GOT3 (cell line): Measurements from ENCODE around the gene PEX26.
"Not testable (repeated sequence)": the region's sequence is repeated elsewhere in the genome, so short reads cannot be mapped to it uniquely, and the experiment has no call there.

Source experiments
- DNase-seq: peaks from one replicate; lab custom pipeline; 2025; ENCODE audit warnings: mixed read lengths; lab: John Stamatoyannopoulos, UW

PEX26 gene

DNA sequence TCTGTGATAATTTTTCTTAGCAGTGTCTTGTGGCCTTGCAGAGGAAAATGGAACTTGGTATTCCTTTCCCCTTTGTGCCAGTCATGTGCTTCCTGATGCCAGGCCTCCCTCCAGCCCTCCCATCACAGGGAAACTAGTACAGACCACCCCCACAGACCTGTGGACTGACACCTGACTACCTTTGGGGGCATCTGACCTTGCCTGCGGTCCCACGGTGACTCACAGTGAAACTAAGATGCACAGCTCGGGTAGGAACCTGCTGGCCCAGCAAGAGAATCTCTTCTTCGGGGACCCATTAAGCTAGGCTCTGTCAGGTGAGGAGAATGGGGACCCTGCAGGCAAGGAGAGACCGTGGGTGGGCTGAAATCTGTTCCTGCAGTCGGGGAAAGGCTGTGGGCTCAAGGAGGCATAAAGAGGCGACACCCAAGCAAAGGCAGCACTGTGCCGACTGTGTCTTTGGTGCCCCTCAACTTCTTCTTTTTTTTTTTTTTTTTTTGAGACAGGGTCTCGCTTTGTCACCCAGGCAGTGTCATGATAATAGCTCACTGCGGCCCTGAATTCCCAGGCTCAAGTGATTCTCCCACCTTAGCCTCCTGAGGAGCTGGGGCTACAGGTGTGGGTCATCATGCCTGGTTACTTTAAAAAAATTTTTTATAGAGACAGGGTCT lies 20.8 kb upstream of the PEX26 start:
- DNase-seq: no peak

DNA sequence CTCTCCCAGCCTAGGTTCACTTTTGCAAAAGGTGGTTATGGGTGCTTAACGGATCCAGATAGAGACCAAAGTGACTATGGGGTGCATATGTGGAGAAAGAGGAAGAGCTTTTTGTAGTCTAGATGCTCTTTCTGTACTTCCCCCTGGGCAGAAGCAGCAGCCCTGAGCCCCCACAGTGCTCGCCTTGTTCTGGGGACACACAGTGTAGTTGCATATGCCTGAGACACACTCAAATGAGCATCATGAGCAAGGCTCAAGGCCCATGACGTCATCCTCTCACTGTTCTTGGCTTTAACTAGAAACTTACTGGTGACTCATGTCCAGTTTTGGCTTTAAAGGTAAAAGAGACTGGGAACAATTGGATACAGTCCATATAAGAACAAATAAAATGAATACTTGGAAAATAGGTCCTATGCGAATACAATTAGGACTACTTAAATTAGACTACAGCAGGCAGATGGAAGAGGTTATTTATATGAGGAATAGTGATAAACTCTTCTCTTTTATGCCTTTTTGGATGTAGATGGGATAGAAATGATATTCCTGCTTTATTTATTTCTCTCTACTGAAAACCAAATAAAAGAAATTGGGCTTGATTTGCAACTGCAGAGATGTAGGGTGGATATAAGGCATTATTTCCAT lies 20.1 kb upstream of the PEX26 start:
- DNase-seq: no peak

DNA sequence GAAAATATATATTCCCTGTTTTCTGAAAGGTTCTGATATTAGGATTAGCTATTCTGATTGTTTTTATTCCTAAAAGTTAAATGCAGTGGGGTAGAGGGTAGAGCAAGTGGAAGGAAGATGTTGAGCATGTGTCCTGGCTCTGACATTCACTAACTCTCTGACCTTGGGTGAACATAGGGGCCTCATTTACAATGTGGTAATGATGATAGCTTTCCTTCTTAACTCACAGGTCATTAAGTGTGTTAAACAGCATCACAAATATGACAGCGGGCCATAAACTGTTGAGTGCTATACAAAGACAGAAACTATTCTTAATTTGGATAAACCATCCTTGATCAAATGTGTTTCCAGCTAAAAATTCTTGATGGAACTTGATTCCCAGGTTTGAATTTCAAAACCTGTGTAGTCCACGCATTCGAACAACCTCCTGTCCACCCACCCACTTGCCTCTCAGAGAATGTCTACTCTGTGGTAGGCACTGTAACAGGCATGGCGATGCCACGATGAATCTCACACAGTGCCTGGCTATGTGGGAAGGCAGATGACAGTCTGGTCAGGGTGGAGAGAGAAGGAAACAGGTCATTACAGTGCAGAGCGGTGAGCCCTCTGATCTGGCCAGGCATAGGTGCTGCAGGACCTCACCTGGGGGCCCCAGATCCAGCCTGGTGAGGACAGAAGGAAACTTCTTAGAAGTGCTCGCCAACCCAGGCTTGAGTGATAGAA lies 19.3 kb upstream of the PEX26 start:
- no peak for DNase-seq

GRCh38 chr22:18059094-18059417 lies 18.7 kb upstream of the PEX26 start:
- no peak for DNase-seq

DNA sequence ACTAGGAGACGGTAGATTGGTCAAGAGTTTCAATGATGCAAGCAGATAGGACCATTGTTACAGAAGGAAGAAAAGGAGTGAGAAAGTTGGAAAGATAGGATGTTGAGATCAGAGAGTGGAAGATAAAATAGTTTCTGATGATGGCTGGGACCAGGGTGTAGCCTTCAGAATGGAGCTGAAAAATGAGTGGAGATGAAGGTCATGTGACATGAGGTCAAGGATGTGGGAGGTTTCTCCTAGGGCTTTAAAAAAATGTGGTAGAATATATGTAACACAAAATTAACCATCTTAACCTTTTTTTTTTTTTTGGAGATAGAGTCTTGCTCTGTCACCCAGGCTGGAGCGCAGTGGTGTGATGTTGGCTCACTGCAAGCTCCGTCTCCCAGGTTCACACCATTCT lies 18.3 kb upstream of the PEX26 start:
- DNase-seq: no peak

- DNase-seq: no peak
Observed at GRCh38 chr22:18059991-18060390, 17.8 kb upstream of the PEX26 start.

- no peak for DNase-seq
Observed at GRCh38 chr22:18060646-18061620, 16.9 kb upstream of the PEX26 start.

DNA sequence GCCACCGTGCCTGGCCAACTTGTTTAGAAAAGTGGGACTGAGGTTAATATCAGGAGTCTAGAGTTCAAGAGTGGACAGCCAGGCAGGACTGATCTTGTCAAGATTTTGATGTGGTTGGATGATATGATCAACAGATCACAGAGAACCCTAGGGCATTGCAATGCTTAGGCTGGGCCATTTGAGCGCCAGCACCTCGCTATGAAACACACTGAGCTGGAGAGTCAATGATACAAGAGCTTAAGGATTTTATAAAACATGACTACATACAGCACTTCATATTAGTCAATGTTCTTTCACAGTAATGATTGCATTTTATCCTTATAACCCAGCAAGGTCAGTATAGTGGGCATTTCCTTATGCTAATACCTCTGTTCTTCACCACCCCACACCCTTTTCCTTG lies 15.4 kb upstream of the PEX26 start:
- DNase-seq: no peak

DNA sequence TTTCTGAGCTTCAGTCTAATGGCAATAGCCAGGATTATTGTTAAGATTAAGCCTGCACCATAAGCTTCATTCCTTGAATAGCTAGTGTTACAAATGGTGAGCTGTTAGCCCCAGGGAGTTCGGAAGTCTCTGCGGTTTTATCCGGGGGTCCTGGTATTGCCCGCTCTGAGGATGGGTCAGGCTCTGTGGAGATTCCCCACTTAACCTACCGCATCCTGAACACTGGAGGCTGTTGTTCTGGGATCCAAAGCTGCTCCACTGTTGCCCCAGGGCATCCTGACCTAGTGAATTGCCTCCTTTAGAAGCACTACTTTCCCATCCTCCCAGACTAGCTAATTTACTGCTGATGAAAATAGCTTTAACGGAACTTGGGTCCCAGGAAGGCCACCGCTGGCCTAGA lies 14.5 kb upstream of the PEX26 start:
- no peak for DNase-seq

GRCh38 chr22:18063715-18064114 lies 14.1 kb upstream of the PEX26 start:
- not testable (repeated sequence) for DNase-seq

DNA sequence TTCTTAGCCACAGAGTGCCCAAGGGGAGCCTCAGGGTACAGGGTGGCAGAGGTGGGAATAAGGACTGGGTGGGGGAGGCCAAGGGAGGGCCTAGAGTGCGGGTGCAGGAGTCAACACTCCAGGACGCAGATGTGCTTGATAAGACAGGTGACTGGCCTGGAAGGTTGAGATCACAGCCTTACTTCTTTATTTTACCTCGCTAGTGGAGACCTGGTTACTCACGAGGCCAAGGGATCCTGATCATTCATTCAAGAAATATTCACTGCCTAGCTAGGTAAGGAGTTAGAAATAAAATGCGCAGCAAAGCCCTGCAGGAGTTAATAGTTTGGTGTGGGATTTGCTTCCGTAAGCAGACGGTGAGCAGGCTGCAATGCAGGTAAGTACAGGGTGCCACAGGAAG lies 13.2 kb upstream of the PEX26 start:
- DNase-seq: no peak

DNA sequence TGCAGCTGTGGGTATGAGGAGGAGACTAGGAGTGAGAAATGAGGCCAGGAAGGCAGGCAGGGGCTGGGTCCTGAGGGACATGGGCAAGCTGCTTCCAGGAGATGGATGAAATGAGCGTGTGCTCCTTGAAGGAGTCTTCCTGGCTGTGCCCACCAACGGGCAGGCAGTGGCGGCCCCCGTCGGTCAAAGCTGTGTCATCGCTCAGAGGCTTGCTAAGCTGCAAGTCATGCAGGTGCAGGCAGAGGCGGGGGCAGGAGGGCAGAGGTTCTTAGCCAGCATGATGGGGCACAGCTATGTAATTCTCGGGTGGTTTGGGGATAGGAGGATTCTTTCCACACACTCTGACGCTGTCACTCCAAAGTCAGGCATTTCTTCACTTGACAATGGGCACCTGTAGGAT lies 12.5 kb upstream of the PEX26 start:
- DNase-seq: no peak

- DNase-seq: no peak
Observed at GRCh38 chr22:18066181-18066859, 11.5 kb upstream of the PEX26 start.

DNA sequence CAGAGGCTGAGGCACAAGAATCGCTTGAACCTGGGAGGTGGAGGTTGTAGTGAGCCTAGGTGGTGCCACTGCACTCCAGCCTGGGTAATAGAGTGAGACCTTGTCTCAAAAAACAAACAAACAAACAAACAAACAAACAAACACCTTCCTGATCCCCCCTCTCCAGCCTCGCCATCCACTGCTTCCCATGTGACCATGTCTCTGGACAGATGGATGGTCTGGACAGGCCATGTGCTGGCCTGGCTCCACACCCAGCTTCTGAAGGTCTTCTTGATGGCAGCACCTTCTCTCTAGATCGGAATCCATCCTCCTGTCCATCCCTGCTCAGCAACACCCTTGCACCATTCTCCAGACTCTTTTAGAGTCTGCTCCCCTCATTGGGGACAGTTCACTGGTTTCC lies 10.7 kb upstream of the PEX26 start:
- no peak for DNase-seq

GRCh38 chr22:18067548-18068341 lies 10.0 kb upstream of the PEX26 start:
- no peak for DNase-seq

DNA sequence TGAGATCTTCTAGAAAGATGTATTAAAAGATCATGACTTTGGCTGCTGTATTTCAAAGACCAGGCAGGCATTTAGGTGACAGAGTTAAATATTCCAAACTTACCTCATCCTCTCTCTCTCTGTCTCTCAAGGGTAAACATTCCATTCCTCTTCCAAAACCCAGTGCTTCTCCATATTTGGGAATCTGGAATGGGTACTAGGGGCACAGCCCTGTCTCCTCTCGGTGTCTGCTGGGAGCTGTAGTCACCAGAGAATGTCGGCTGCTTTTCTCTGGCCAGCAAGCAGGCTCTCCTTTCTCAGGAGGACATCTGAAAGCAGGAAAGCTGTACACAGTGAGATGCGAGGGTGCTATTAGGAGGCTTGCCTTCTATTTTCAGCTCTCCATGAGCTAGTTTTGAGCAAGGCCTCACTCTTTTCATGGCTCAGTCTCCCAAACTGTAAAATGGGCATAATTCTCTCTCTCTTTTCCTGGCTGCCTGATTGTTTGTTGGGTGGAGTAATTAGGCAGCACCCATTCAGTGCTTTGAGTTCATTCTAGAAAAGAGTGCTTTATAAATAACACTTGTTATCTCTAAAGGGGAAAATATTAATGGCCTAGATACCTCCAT lies 9.3 kb upstream of the PEX26 start:
- DNase-seq: no peak

GRCh38 chr22:18069041-18069440 lies 8.7 kb upstream of the PEX26 start:
- no peak for DNase-seq

DNA sequence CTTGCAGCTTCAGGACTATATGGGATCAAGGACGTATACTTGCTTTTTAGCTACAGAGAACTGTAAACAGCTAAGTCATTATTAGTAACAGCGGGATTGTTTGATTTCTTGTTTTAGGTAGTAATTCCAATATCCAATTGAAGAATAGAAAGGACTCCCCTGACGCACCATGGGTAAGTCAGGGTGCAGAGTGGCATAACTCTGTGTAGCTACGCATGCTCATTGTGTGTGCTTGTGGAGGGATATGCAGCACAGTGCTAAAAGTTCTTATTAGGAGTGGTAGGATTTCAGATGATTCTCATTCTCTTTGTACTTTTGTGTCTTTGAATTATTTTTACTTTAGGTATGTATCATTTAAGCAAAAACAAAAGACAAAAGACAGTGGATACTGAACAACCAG lies 7.7 kb upstream of the PEX26 start:
- DNase-seq: no peak

DNA sequence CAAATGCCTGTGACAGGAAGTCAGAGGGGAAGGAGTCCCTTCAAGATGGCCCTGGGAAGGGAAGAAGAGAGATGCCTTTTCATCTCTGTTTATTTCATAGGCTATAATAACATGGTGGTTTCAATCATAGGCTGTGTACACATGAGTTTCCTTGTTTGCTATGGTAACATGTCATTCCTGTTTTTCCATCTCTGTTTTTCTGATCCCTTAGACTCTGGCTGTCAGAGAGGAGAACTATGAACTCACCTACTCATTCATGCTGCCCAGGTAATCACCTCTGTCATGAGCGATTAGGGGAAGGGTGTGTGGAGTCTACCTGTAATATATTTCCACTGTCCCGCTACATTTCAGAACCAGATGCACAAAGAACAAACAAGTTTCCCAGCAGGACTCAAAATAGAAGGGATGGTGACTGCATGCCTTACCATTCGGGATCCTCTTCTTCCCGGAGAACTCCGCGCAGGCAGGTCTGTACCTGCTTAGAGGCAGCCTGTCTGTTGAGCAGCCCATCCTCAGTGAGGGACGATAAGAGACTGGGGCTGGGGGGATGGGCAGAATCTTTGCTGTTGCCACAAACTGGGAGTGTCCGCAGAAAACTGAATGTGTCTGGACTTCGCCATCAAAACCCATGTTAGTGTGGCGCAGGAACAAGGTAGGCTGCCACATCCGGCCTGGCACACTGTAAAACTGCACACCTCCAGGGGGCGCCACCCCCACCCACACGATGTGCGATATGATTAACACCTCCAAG lies 7.1 kb upstream of the PEX26 start:
- no peak for DNase-seq
